Right ventricle myocardium inferior (tissue), 1 donor: ENCODE measurements around the gene CYP27C1. TPM values are rescaled to one million over a fixed set of nuclear protein-coding genes. Genes with fewer than 3 reads are reported as not detected.
"Not testable (repeated sequence)": the region's sequence is repeated elsewhere in the genome, so short reads cannot be mapped to it uniquely, and the experiment has no call there.

ENCODE experiments used
- ATAC-seq: fragments of 200-7000 bp; cut with Tn5 transposase; one replicate; pipeline ENCODE4 v1.9.1; 2020; ENCODE audit warnings: mild to moderate bottlenecking, moderate library complexity
- DNase-seq: peaks from one replicate; pipeline ENCODE4 v3.0.0; 2021; ENCODE audit errors: missing footprints
- intact Hi-C: fragments of 100-400 bp; cut with DNase I; formaldehyde crosslinking; loops from one replicate; pipeline ENCODE4 v1.11.0; 2022
- total RNA-seq: library from RNA; stranded (reverse); fragmentation: NEBNext Ultra II Directional; extraction: Animal tissue kit (Norgen Biotek cat#: 25700); gene quantifications from one replicate; pipeline ENCODE4 v1.2.1, GENCODE V29; 2021
- donor health status: DM: no; HTN: yes; CAD: no; lungs with severe emphysema.

Gene CYP27C1
- total RNA-seq, 1 donor from 2014 or later, result 0.05 TPM

DNA sequence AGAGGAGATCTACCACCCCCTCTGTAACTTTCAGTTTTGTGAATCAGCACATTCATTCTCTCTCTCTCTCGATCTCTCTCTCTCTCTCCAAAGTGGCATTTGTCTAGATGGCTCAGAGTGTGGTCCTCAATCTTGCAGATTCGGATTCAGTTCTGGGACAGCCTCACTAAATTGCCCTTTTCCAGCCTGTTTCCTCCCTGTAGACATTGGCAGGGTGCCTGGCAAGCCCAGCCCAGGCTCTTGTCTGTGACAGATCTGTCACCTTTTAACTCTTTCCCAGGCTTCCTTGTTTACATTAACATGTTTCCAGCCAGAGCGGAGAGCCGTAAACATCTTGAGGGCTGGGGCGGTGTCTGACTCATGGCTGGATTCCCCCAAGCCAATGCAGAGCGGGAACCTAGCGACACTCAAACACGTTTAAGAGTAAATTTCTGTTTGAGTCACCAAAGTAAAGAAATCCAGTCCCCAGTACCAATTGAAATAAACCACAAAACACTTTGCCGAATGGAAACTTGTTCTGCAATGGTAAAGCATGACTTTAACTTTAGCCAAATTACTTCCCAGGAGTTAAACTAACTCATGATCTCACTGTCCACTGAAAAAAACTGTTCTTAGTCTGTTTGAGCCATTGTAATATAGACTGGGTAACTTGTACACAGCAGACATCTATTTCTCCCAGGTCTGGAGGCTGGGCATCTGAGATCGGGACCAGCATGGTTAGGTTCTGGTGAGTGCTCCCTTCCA is 6.6 kb upstream of the CYP27C1 start:
- no peak for DNase-seq
- intact Hi-C loops, result no loop called here
- ATAC-seq, result no peak

DNA sequence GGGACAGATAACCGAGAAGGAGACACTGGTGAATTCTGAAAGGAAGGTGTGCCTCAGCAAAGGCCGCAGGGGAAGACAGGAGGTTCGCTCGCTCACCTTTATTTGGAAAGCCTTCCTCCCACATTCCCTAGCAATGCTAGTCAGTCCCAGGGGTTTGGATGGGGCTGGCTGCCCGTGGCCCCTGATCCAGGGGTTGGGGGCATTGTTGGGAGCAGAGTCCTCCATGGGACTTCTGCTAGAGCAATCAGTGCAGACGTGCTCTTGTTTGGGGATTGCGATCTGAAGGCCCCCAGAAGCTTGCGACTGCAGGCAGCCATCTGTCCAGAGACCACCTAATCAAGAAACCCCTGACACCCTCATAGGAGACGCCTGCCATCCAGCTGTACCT is 6.0 kb upstream of the CYP27C1 start:
- intact Hi-C loops, result no loop called here
- DNase-seq (no peak), ATAC-seq (no peak)

DNA sequence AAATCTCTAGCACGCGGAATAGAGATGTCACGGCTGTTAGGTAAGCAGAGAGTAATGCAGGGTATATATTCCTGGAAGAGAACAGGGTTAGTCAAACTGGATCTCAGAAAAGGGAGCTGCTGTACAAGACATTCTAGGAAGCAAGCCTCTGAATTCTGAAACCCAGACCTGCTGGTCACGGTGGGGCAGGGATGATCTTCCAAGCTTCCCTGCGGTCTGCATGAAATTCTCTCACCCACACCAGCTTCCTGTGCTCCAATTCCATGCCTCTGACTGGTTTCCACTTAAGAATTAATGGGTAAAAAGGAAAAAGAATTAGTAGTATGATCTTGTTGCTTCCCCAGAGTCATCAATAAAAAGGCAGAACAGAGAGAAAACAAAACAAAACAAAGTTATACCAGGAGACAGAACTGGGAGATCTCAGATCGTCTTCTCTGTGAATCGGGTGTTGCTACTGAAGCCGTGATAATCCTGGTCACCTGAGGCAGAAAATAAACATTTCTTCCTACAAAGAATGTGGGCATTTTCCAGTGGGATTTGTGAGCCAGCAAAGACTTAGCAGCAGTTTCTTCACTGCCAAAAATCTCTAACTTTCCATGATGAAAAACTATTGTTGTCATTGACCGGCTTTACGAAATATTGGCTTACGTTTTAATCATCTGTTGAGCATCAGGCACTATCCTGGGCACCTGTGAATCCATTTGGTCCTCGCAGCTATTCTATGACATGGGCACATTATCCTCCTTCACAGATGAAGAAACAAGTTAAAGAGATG is 5.3 kb upstream of the CYP27C1 start:
- intact Hi-C loops, result no loop called here
- no peak for DNase-seq
- no peak for ATAC-seq

- DNase-seq, intact Hi-C loops, ATAC-seq: not testable (repeated sequence)
These were observed 4.0 kb upstream of the CYP27C1 start for GRCh38 chr2:127224135-127224534.

GRCh38 chr2:127220768-127221527 is 849 bp upstream of the CYP27C1 start:
- DNase-seq, result no peak
- ATAC-seq, result no peak
- intact Hi-C loops, result no loop called here

DNA sequence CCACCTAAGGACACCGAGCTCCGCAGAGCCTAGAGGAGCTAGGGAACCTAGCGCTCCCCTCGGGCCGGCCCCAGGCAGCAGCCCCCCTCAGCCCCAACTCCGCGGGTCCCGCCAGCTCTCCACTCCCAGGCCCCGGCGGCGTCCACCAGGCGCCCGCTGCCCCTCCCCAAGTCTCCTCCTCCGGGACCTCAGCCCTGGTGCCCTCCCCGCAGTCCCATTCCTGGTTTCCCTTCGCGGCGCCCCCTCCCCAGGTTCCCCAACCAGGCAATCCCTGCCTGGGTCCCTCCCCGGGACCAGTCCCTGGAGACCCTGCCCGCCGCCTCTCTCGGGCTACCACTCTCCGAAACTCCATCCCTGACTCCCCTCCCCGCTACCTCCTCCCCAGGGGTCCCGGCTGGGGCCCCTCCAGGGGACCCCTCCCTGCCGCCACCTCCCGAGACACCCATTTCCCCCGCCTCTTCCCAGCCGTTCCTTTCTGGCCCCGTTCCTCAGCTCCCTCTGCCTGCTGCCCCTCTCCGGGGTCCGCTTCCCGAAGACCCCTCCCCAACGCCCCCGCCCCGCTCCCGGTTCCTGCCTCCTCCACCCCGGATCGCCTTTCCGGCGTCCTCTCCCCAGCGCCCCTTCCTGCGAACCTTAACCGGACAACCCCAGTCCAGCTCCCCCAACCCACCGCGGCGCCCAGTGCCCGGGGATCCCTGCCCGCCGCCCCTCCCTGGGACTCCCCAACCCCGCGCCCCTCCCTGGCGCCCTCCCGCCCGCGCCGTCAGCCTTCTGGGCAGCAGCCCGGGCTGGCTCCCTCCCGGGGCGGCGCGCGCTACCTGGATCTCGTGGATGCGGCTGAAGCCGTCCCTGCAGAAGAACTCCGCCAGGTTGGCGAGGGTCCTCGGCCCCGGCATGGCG is 678 bp downstream of the CYP27C1 start:
- intact Hi-C loops, result no loop called here
- no peak for DNase-seq
- ATAC-seq, result no peak

- ATAC-seq, result no peak
- intact Hi-C loops, result no loop called here
- DNase-seq, result no peak
These were observed 1.3 kb downstream of the CYP27C1 start for GRCh38 chr2:127218812-127219170.

DNA sequence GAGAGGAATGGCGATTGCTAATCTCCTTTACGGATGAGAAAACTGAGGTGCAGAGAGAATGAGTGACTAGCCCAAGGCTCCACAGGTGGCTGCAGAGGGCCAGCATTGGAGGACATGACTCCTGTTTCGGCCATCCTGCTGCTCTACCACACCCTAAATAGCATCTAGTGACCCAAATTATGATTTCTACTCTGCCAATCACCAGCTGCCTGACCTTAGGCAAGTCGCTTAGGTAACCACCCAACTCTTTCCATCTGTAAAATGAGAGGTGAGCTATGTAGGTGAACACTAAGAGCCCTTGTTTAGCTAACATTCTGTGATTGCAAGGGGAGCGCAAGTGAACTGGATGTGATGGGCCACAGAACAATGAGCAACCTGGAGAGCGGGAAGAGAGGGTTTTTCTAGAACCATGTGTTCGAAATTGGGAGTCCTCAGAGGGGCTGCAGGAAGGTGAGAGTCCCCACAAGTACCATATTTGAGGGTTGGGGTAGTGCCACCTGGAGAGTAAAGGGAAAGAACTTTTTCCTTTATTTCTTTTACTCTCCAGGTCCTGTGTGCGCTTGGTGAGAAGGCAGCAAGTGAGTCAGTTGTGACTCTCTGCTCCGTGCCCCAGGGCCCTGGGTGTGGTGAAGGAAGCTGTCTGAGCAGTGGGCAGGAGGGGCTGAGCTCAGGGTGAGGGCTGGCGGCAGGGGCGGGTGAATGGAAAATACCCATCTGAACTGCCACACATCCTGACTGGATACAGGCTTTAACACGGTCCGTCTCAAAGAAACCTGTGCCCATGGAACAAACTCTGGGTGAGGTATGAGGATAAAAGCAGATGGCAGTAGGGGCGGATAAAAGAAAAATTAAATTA is 2.4 kb downstream of the CYP27C1 start:
- DNase-seq (no peak), ATAC-seq (no peak)
- intact Hi-C loops, result no loop called here

DNA sequence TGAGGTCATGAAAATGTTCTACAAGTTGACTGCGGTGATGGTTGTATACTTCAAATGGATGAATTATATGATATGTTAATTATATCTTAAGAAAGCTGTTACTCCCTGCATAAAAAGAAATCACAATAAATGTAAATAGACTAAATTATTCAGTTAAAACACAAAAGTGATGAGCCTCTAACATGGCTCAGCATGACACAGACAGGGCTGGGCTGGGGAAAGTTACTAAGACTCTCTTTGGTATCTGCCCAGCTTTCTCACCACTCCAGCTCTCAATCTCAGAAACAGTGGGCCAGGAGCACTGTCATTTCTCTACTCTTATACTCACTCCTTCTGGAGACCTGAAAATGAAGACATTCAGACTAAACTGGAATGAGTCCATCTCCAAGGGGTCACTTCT is 3.5 kb downstream of the CYP27C1 start:
- DNase-seq (no peak), ATAC-seq (no peak)
- intact Hi-C loops, result no loop called here

- intact Hi-C loops, result no loop called here
- ATAC-seq, result no peak
- no peak for DNase-seq
These were observed 4.0 kb downstream of the CYP27C1 start for GRCh38 chr2:127216095-127216494.

GRCh38 chr2:127214201-127214600 is 5.9 kb downstream of the CYP27C1 start:
- intact Hi-C loops, ATAC-seq, DNase-seq: not testable (repeated sequence)

- DNase-seq (no peak), ATAC-seq (no peak)
- intact Hi-C loops, result no loop called here
These were observed 11.8 kb downstream of the CYP27C1 start for GRCh38 chr2:127208313-127208712.

GRCh38 chr2:127205218-127206125 is 14.6 kb downstream of the CYP27C1 start:
- DNase-seq (no peak), ATAC-seq (no peak)
- intact Hi-C loops, result no loop called here

GRCh38 chr2:127201452-127201851 is 18.6 kb downstream of the CYP27C1 start:
- intact Hi-C loops, result no loop called here
- ATAC-seq (no peak), DNase-seq (no peak)

DNA sequence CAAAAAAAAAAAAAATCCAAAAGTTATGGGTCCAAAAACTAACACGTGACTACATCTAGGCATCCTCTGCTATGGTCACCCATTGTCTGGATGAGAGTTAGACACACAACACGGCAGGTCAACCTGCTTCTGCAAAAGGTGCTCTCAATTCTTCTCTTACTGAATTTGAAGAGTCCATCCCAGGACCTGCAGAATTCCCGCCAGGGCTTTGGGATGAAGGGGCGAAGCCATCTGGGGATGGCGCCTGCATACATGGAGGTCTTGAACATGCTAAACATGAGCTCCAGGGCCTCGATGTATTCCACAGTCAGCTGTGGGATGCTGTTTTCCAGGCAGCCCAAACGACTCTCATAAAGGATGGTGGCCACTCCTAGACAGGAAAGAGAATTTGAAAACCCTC is 19.1 kb downstream of the CYP27C1 start:
- DNase-seq, result no peak
- intact Hi-C loops, result no loop called here
- ATAC-seq, result no peak

- DNase-seq, result no peak
- intact Hi-C loops, result no loop called here
- ATAC-seq, result no peak
These were observed 20.9 kb downstream of the CYP27C1 start for GRCh38 chr2:127199223-127199622.
